IPS DF 19.7 (cell line): ENCODE results near the gene RAB6A.
"Not testable (repeated sequence)": the region's sequence is repeated elsewhere in the genome, so short reads cannot be mapped to it uniquely, and the experiment has no call there.

ENCODE experiments used
- DNase-seq: peaks from one replicate; pipeline ENCODE4 v3.0.0-alpha.2; 2013; ENCODE audit warnings: low read depth, low spot score

Gene RAB6A

GRCh38 chr11:73726825-73727224, 34.0 kb downstream of the RAB6A start:
- DNase-seq, result no peak

GRCh38 chr11:73717136-73717535, 43.7 kb downstream of the RAB6A start:
- DNase-seq, result no peak

DNA sequence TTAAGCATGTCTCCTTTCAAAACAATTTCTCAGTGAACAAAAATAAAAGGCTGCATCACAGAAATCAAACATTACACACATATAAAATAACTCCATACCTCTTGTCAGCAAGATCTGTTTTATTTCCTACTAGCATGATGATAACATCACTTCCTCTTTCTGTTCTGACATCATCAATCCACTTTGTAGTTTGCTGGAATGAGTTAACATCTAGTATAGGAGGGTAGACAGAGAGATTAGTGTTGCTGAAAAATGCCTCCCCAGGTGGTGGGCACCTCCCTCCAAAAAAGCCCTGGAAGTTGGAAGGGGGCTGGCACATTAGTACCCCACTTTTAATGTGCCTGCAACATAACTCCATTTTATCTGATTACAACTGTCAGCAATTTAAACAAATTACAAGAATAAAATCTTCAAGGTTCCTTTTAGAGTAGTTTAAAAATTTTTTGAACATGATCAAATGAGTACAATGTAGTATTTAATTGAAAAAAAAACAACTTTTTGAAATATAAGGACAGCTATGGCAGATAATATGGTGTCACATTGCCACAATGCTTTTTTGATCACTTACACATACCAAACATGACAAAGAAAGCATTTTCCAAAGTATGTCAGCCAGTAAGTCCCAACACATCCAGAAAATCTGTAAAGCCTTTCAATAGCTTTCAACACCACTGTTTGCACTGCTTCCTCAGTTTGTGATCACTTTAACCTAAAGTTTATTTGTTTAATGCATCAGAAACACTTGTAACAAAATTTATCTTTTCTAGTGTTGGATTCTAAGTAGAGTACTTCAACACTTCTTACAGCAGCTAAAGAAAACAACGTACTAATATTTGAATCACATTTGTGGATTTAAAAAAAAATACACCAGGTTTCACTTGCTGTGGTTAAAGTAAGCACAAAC, 44.5 kb downstream of the RAB6A start:
- no peak for DNase-seq

DNA sequence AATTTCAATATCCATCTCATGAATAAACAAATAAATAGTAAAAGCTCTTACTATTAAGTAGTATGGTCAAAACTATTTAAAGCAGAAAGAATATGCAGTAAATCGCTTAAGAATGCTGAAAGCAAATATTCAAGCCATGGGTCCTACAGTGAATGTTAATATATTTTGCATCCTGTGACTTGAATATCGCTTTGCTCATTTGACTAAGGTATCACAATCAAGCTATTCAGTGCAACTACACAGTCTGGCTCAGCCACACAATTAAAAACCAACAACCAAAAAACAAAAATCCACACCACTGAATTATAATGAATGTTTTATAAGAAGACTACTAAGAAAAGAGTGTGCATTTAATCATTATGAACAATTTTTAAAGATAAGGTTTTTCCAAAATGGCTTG, 45.3 kb downstream of the RAB6A start:
- DNase-seq, result no peak

DNA sequence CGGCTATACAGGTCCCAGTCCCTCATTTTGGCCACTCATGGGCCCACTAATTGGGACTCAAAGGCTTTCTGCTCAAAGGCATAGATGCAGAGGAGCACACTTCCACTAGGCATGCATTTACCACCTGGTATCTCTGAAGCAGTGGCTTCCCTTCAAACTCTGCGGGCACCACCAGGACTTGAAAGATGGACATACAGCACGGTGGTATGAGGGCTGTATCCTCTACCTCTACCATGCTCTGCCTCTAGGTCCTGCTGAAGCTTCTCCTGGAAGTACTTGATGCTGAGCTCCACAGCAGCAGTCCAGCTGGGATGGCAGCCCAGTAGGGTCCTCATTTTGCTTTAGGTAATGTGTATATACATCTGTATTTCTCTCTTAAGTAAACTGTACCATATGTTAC, 49.9 kb downstream of the RAB6A start:
- no peak for DNase-seq

GRCh38 chr11:73705053-73705452, 55.8 kb downstream of the RAB6A start:
- no peak for DNase-seq

- no peak for DNase-seq
Observed at GRCh38 chr11:73693899-73694525, 66.9 kb downstream of the RAB6A start.

DNA sequence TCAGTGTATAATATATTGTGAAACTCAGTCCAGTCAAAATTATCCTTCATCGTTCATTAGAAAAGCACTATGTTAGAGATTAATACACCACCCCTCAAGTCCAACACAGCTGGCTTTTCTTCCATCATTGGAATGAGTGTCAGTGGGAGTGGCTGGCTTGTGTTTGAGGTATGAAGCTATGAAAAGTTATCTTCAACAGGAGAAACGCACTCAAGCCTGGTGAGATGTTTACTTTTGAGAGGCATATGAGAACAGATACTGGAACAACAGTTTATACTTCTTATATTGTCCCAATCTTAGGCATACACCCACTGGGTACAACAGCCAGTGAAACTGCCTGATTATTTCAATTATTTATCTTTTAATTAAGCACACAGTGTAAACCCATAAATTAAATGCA, 80.2 kb downstream of the RAB6A start:
- no peak for DNase-seq

DNA sequence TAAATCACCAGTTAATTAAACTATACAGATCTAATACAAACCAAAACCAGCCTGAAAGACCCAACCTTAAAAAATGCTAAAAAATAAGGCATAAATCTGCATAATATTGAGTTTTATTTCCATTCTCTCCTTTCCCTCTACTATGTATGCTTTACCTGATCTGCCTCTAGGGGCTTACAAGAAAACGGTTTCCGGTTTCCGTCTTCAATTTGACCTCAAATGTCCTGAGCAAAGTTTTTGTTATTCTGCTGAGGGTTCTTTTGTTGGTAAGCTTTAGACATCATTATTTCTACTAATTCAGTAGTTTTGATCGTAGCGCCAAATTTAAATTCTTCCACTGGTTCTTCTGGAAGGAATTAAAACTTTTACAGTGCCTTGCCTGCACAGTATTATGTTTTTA, 84.3 kb downstream of the RAB6A start:
- not testable (repeated sequence) for DNase-seq

DNA sequence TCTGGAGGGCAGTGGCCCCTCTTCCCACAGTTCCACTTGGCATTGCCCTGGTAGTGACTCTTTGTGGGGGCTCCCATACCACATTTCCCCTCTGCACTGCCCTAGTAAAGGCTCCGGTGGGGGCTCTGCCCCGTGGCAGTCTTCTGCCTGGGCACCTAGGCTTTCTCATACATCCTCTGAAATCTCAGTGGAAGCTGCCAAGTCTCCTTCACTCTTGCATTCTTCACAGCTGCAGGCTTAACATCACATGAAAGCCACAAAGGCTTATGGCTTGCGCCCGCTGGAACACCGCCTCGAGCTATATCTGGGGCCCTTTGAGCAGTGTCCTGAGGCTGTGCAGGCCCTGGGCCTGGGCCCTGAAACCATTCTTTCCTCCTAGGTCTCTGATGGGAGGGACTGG, 89.2 kb downstream of the RAB6A start:
- no peak for DNase-seq

DNA sequence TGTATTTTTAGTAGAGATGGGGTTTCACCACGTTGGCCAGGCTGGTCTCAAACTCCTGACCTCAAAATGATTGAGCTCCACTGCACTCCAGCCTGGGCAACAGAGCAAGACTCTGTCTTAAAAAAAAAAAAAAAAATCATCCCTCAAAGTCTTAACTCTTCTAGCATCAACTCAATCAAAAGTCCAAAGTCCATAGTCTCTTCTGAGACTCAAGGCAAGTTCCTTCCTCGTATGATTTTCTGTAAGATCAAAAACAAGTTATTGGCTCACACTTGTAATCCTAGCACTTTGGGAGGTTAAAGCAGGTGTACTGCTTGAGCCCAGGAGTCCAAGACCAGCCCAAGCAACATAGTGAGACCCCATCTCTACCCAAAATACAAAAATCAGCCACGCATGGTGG, 90.1 kb downstream of the RAB6A start:
- no peak for DNase-seq

- DNase-seq, result no peak
Observed at GRCh38 chr11:73667891-73668290, 93.0 kb downstream of the RAB6A start.

DNA sequence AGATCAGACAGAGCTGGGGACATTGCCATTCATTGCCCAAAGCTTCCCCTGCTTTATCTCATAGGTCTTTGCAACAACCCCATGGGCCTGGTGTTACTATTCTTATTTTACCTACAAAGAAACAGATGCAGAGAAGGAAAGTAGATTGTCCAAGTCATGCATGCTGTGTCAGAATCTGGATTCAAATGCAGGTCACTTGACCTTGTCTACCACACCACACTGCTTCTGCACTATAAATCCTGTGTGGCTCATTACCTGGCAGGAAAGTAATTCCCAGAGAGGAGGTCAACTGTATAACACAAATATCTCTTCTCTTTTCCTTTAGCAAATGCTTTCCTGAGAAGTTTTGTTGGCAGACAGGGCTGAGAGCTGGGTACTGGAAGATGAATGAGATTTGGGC, 96.0 kb downstream of the RAB6A start:
- no peak for DNase-seq

- DNase-seq, result no peak
Observed at GRCh38 chr11:73663604-73664495, 97.0 kb downstream of the RAB6A start.

DNA sequence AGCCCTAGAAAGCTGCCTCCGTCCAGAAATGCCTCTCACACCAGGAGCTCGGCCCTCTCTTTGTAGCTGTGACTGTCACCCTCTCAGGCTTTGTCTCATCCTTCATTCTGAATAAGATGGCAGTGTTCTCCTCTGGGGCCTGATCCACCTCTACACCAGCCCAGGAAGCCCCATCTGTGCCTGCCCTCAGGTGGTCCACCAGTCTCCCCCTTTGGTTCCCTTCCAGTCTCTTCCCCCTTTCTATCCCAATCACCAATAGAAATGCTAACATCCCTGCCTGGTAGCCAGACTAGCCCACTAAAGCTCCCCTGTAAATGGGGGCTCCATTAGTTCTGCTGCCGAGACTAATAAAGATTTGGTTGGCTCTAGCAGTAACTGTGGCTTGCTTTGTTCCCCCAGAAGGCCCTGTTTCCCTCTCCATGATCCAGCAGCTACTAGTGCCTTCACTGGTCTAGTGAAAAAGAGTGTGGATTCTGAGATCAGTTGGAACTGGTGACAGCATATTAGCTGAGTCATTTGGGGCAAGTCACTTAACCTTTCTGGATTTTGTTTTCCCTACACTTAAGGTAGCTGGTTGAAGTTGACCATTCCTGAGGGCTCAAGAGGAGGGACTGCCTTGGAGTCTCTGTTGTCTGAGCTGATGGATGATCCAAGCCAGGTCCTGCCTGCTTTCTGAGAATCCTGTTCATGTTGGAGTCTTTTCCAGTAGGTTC, 98.3 kb downstream of the RAB6A start:
- DNase-seq, result no peak

GRCh38 chr11:73661035-73661628, 99.7 kb downstream of the RAB6A start:
- DNase-seq, result peak; percentile 60

- DNase-seq, result no peak
Observed at GRCh38 chr11:73660497-73661034, 100.3 kb downstream of the RAB6A start.

DNA sequence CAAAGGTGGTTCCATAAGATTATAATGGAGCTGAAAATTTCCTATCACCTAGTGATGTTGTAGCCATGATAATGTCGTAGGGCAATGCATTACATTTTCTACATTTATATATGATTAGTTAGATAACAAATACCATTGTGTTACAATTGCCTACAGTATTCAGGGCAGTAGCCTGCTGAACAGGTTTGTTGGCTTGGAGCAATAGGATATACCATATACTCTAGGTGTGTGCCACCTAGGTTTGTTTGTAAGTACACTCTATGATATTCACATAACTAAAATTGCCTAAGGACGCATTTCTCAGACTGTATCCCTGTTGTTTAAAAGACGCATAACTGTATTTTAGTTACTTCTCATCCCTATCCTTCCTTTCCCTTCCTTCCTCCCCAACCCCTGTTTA, 100.9 kb downstream of the RAB6A start:
- DNase-seq, result no peak

GRCh38 chr11:73656985-73657384, 103.9 kb downstream of the RAB6A start:
- DNase-seq, result no peak

DNA sequence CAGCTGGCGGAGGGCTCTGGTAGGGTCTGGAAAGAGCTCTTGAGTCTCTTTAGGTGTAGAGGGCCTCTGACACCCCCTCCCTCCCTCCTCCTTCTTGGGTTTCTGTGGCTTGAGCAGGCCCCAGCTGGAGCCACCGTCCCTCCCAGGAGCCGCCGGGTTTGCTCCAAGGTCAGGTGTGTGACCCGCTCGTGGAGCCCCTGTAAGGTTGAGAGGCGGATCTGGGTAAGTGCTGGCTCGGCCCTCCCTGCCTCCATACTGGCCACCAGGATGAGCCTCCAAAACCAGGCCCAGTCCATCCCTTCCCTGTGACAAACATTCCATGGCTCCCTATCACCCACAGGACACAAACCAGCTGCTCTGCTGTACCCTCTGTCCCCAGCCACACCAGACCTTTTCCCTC, 105.2 kb downstream of the RAB6A start:
- no peak for DNase-seq

- no peak for DNase-seq
Observed at GRCh38 chr11:73654482-73655021, 106.3 kb downstream of the RAB6A start.
